ENCODE data around the gene CYTH2. TPM values are rescaled to one million over a fixed set of nuclear protein-coding genes. Genes with fewer than 3 reads are reported as not detected.
A peak's percentile ranks its signal among the peaks of the same experiment; 100 is the strongest.

Gene CYTH2
- total RNA-seq, 1 donor: 66.2 TPM

DNA sequence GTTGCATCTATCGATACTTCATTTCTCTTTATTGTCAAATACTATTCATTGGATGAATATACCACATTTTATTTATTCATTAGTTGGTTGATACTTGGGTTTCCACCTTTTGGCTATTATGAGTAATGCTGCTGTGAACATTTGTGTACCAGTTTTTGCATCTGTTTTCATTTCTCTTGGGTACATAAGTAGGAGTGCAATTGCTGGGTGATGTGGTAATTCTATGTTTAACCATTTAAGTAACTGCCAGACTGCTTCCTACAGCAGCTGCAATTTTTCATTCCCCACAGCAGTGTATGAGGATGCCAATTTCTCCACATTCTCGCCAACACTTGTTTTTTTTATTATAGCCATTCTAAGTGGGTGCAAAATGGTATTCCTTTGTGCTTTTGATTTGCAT, 11.2 kb upstream of the CYTH2 start:
- Histone ChIP-seq H4K20me1 (ENCODE audit: insufficient read depth, low read length) (peaks cover 13% of the 10 kb centered on the region), H3K4me1 (ENCODE audit: insufficient read depth, low read length) (no peaks in the 10 kb centered on the region), H3K9me3 (ENCODE audit: low read depth, low read length) (no peaks in the 10 kb centered on the region), H2AFZ (ENCODE audit: low read length) (no peak overlapping the region), H3K4me3 (ENCODE audit: insufficient read depth, low read length) (no peak overlapping the region), H3K27ac (ENCODE audit: low read depth, low read length) (no peak overlapping the region), H3K27me3 (ENCODE audit: insufficient read depth, low read length) (no peaks in the 10 kb centered on the region), H3K4me2 (ENCODE audit: insufficient read depth, low read length) (no peak overlapping the region), H3K79me2 (ENCODE audit: insufficient read depth, low read length) (peaks cover 12% of the 10 kb centered on the region), H3K36me3 (ENCODE audit: insufficient read depth, low read length) (peaks cover 21% of the 10 kb centered on the region)
- TF ChIP-seq, protein P1, sequence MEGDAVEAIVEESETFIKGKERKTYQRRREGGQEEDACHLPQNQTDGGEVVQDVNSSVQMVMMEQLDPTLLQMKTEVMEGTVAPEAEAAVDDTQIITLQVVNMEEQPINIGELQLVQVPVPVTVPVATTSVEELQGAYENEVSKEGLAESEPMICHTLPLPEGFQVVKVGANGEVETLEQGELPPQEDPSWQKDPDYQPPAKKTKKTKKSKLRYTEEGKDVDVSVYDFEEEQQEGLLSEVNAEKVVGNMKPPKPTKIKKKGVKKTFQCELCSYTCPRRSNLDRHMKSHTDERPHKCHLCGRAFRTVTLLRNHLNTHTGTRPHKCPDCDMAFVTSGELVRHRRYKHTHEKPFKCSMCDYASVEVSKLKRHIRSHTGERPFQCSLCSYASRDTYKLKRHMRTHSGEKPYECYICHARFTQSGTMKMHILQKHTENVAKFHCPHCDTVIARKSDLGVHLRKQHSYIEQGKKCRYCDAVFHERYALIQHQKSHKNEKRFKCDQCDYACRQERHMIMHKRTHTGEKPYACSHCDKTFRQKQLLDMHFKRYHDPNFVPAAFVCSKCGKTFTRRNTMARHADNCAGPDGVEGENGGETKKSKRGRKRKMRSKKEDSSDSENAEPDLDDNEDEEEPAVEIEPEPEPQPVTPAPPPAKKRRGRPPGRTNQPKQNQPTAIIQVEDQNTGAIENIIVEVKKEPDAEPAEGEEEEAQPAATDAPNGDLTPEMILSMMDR (IDR thresholded peaks at IDR 0.05; ENCODE audit: extremely low read depth, low read depth, low read length): no peak
- peak; percentile 37 for DNase-seq (ENCODE audit: insufficient read length, low spot score, missing footprints)

DNA sequence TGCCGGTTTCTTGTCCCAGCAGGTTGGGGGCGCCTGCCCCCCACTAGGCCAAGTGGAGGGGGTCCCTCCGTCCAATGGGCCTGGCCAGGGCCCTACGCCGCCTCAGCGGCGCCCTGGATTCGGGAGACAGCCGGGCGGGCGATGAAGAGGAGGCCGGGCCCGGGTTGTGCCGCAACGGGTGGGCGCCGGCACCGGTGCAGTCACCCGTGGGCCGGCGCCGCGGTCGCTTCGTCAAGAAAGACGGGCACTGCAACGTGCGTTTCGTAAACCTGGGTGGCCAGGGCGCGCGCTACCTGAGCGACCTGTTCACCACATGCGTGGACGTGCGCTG, 7.6 kb upstream of the CYTH2 start:
- Histone ChIP-seq H3K4me3 (ENCODE audit: insufficient read depth, low read length) (no peak overlapping the region), H2AFZ (ENCODE audit: low read length) (no peak overlapping the region), H3K27me3 (ENCODE audit: insufficient read depth, low read length) (no peaks in the 10 kb centered on the region), H4K20me1 (ENCODE audit: insufficient read depth, low read length) (no peaks in the 10 kb centered on the region), H3K79me2 (ENCODE audit: insufficient read depth, low read length) (no peaks in the 10 kb centered on the region), H3K27ac (ENCODE audit: low read depth, low read length) (no peak overlapping the region), H3K36me3 (ENCODE audit: insufficient read depth, low read length) (peaks cover 10% of the 10 kb centered on the region), H3K4me1 (ENCODE audit: insufficient read depth, low read length) (peaks cover 3% of the 10 kb centered on the region), H3K9me3 (ENCODE audit: low read depth, low read length) (no peaks in the 10 kb centered on the region), H3K4me2 (ENCODE audit: insufficient read depth, low read length) (no peak overlapping the region)
- DNase-seq (ENCODE audit: insufficient read length, low spot score, missing footprints): peak; percentile 54
- TF ChIP-seq, protein P1 (IDR thresholded peaks at IDR 0.05; ENCODE audit: extremely low read depth, low read depth, low read length): no peak

DNA sequence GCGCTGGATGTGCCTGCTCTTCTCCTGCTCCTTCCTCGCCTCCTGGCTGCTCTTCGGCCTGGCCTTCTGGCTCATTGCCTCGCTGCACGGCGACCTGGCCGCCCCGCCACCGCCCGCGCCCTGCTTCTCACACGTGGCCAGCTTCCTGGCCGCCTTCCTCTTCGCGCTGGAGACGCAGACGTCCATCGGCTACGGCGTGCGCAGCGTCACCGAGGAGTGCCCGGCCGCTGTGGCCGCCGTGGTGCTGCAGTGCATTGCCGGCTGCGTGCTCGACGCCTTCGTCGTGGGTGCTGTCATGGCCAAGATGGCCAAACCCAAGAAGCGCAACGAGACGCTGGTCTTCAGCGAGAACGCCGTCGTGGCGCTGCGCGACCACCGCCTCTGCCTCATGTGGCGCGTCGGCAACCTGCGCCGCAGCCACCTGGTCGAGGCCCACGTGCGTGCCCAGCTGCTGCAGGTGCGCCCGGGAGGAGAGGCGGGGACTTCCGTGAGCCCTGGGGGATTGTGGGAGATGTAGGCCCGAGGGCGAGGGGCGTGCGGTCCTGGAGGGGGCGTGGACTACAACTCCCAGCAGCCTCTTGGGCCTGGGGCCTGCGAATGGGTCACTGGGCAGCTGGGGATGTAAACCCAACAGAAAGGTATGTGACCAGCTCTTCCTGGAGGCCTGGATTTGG, 7.0 kb upstream of the CYTH2 start:
- Histone ChIP-seq H3K9me3 (ENCODE audit: low read depth, low read length) (no peaks in the 10 kb centered on the region), H3K4me3 (ENCODE audit: insufficient read depth, low read length) (no peak overlapping the region), H3K4me2 (ENCODE audit: insufficient read depth, low read length) (no peak overlapping the region), H3K36me3 (ENCODE audit: insufficient read depth, low read length) (peaks cover 6% of the 10 kb centered on the region), H2AFZ (ENCODE audit: low read length) (no peak overlapping the region), H3K79me2 (ENCODE audit: insufficient read depth, low read length) (no peaks in the 10 kb centered on the region), H3K4me1 (ENCODE audit: insufficient read depth, low read length) (peaks cover 8% of the 10 kb centered on the region), H3K27ac (ENCODE audit: low read depth, low read length) (no peak overlapping the region), H4K20me1 (ENCODE audit: insufficient read depth, low read length) (no peaks in the 10 kb centered on the region), H3K27me3 (ENCODE audit: insufficient read depth, low read length) (no peaks in the 10 kb centered on the region)
- TF ChIP-seq, protein P1 (IDR thresholded peaks at IDR 0.05; ENCODE audit: extremely low read depth, low read depth, low read length): no peak
- DNase-seq (ENCODE audit: insufficient read length, low spot score, missing footprints): peak; percentile 71

DNA sequence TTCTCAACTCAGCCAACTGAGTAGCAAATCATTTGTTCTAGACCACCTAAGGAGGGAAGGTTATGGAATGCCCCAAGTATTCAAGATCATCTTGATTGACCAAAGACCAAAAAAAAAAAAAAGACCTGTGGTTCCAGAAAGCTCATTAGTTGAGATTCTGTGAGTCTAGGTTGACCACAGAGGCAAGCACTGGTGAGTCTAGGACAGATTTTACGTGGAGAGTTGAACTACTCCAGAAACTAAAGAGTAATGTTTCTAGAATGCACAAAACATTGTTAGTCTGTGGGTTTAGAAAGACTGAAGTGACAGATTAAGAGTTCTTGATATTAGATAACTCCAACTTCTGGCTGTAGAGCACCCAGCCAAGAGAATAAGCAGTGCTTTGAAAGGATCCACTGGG, 4.0 kb upstream of the CYTH2 start:
- DNase-seq (ENCODE audit: insufficient read length, low spot score, missing footprints): no peak
- Histone ChIP-seq H3K9me3 (ENCODE audit: low read depth, low read length) (no peaks in the 10 kb centered on the region), H3K27me3 (ENCODE audit: insufficient read depth, low read length) (no peaks in the 10 kb centered on the region), H3K4me1 (ENCODE audit: insufficient read depth, low read length) (peaks cover 20% of the 10 kb centered on the region), H3K36me3 (ENCODE audit: insufficient read depth, low read length) (peaks cover 2% of the 10 kb centered on the region), H3K27ac (ENCODE audit: low read depth, low read length) (no peak overlapping the region), H4K20me1 (ENCODE audit: insufficient read depth, low read length) (peaks cover 5% of the 10 kb centered on the region), H3K4me2 (ENCODE audit: insufficient read depth, low read length) (no peak overlapping the region), H2AFZ (ENCODE audit: low read length) (no peak overlapping the region), H3K4me3 (ENCODE audit: insufficient read depth, low read length) (no peak overlapping the region), H3K79me2 (ENCODE audit: insufficient read depth, low read length) (peaks cover 5% of the 10 kb centered on the region)
- TF ChIP-seq, protein P1 (IDR thresholded peaks at IDR 0.05; ENCODE audit: extremely low read depth, low read depth, low read length): no peak

All from osteoblast (primary cell).